Activated CD4-positive, alpha-beta T cell treated with anti-CD3 and anti-CD28 coated beads, Interleukin-2, Interleukin-4, amounts not matched to agents 100 ng/mL and 50 ng/mL, durations not matched to agents 16 hours and 8 hours (primary cell): ENCODE results near the gene CDC37.
A peak's percentile ranks its signal among the peaks of the same experiment; 100 is the strongest.
"Not testable (repeated sequence)": the region's sequence is repeated elsewhere in the genome, so short reads cannot be mapped to it uniquely, and the experiment has no call there.

Experiments
- DNase-seq: peaks from one replicate; pipeline ENCODE4 v3.0.0-alpha.2; 2020; ENCODE audit warnings: low spot score

The CDC37 gene

GRCh38 chr19:10419646-10420443 is 16.5 kb upstream of the CDC37 start:
- peak; percentile 49 for DNase-seq

- no peak for DNase-seq
Measured at GRCh38 chr19:10419200-10419645, 15.9 kb upstream of the CDC37 start.

- no peak for DNase-seq
Measured at GRCh38 chr19:10418485-10419199, 15.3 kb upstream of the CDC37 start.

- DNase-seq = no peak
Measured at GRCh38 chr19:10418235-10418484, 14.8 kb upstream of the CDC37 start.

- DNase-seq = no peak
Measured at GRCh38 chr19:10417541-10418234, 14.3 kb upstream of the CDC37 start.

- DNase-seq = peak; percentile 94
Measured at GRCh38 chr19:10416380-10417257, 13.3 kb upstream of the CDC37 start.

GRCh38 chr19:10416083-10416379 is 12.7 kb upstream of the CDC37 start:
- DNase-seq = no peak

- DNase-seq = peak; percentile 86
Measured at GRCh38 chr19:10412257-10412977, 9.1 kb upstream of the CDC37 start.

- DNase-seq = not testable (repeated sequence)
Measured at GRCh38 chr19:10411224-10411623, 7.9 kb upstream of the CDC37 start.

GRCh38 chr19:10408511-10409283 is 5.4 kb upstream of the CDC37 start:
- peak; percentile 82 for DNase-seq

- DNase-seq = no peak
Measured at GRCh38 chr19:10407096-10407495, 3.8 kb upstream of the CDC37 start.

GRCh38 chr19:10406191-10406590 is 2.8 kb upstream of the CDC37 start:
- DNase-seq = no peak

- peak; percentile 67 for DNase-seq
Measured at GRCh38 chr19:10404888-10405820, 1.8 kb upstream of the CDC37 start.

- no peak for DNase-seq
Measured at GRCh38 chr19:10402441-10403038, 802 bp downstream of the CDC37 start.

GRCh38 chr19:10399878-10400277 is 3.5 kb downstream of the CDC37 start:
- no peak for DNase-seq

- not testable (repeated sequence) for DNase-seq
Measured at GRCh38 chr19:10399340-10399739, 4.0 kb downstream of the CDC37 start.

- DNase-seq = no peak
Measured at GRCh38 chr19:10398819-10399218, 4.5 kb downstream of the CDC37 start.

GRCh38 chr19:10395917-10396316 is 7.4 kb downstream of the CDC37 start:
- DNase-seq = no peak

GRCh38 chr19:10395436-10395835 is 7.9 kb downstream of the CDC37 start:
- DNase-seq = no peak
